NB4 (cell line): Measurements from ENCODE around the gene RERE.

Source experiments
- MYC ChIP-seq: IDR thresholded peaks from 2 replicates; pipeline ENCODE4 v1.6.1; 2011; ENCODE audit warnings: low read depth, low read length
- POLR2A ChIP-seq: IDR thresholded peaks from 2 replicates; pipeline ENCODE4 v1.6.1; 2011; ENCODE audit warnings: mild to moderate bottlenecking; ENCODE audit not compliant: insufficient read length; ENCODE audit errors: extremely low read depth
- TF ChIP-seq, protein P1 (sequence below): IDR thresholded peaks from one replicate; pipeline ENCODE4 v1.5.1; 2012; ENCODE audit warnings: low read depth, low read length

DNA sequence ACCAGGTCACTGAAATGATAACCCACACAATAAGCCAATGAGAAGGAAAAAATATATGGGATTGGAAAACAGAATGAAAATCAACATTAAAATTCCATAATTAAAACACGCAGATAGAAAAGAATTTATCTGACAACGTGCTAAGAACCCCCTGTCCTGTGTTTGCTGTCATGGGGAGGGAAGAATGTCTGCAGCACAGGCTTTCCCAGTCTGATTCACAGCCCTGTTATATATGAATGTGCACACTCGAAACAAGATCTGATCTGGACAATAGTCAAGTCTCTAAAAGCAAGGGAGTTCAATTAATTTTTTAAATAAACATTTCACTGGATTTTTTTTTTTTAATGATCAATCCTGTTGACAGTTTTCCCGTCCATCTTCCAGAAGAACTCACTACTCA is 220.0 kb downstream of the RERE start:
- TF ChIP-seq POLR2A: no peak
- TF ChIP-seq, protein P1, sequence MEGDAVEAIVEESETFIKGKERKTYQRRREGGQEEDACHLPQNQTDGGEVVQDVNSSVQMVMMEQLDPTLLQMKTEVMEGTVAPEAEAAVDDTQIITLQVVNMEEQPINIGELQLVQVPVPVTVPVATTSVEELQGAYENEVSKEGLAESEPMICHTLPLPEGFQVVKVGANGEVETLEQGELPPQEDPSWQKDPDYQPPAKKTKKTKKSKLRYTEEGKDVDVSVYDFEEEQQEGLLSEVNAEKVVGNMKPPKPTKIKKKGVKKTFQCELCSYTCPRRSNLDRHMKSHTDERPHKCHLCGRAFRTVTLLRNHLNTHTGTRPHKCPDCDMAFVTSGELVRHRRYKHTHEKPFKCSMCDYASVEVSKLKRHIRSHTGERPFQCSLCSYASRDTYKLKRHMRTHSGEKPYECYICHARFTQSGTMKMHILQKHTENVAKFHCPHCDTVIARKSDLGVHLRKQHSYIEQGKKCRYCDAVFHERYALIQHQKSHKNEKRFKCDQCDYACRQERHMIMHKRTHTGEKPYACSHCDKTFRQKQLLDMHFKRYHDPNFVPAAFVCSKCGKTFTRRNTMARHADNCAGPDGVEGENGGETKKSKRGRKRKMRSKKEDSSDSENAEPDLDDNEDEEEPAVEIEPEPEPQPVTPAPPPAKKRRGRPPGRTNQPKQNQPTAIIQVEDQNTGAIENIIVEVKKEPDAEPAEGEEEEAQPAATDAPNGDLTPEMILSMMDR: no peak
- no peak for TF ChIP-seq MYC
